ENCODE measurements around the gene OSBPL5. TPM values are rescaled to one million over a fixed set of nuclear protein-coding genes. Genes with fewer than 3 reads are reported as not detected.

Gene OSBPL5
- polyA plus RNA-seq, 1 donor: 12.1 TPM

GRCh38 chr11:3102641-3102921 lies 62.5 kb downstream of the OSBPL5 start:
- no peak for DNase-seq (ENCODE audit: low read depth)

GRCh38 chr11:3101921-3102640 lies 63.0 kb downstream of the OSBPL5 start:
- no peak for DNase-seq (ENCODE audit: low read depth)

- DNase-seq (ENCODE audit: low read depth): no peak
Measured at GRCh38 chr11:3099178-3099577, 65.9 kb downstream of the OSBPL5 start.

- no peak for DNase-seq (ENCODE audit: low read depth)
Measured at GRCh38 chr11:3096909-3097530, 68.1 kb downstream of the OSBPL5 start.

GRCh38 chr11:3095712-3096361 lies 69.3 kb downstream of the OSBPL5 start:
- DNase-seq (ENCODE audit: low read depth): peak; percentile 75

GRCh38 chr11:3094223-3094824 lies 70.8 kb downstream of the OSBPL5 start:
- DNase-seq (ENCODE audit: low read depth): no peak

- no peak for DNase-seq (ENCODE audit: low read depth)
Measured at GRCh38 chr11:3093281-3094191, 71.6 kb downstream of the OSBPL5 start.

GRCh38 chr11:3092603-3093141 lies 72.4 kb downstream of the OSBPL5 start:
- no peak for DNase-seq (ENCODE audit: low read depth)

- DNase-seq (ENCODE audit: low read depth): no peak
Measured at GRCh38 chr11:3091846-3092602, 73.1 kb downstream of the OSBPL5 start.

- DNase-seq (ENCODE audit: low read depth): no peak
Measured at GRCh38 chr11:3091081-3091845, 73.8 kb downstream of the OSBPL5 start.

GRCh38 chr11:3090096-3090901 lies 74.8 kb downstream of the OSBPL5 start:
- DNase-seq (ENCODE audit: low read depth): no peak

- DNase-seq (ENCODE audit: low read depth): no peak
Measured at GRCh38 chr11:3089236-3090061, 75.7 kb downstream of the OSBPL5 start.

GRCh38 chr11:3088806-3089205 lies 76.3 kb downstream of the OSBPL5 start:
- no peak for DNase-seq (ENCODE audit: low read depth)

- no peak for DNase-seq (ENCODE audit: low read depth)
Measured at GRCh38 chr11:3087821-3088800, 77.0 kb downstream of the OSBPL5 start.

- DNase-seq (ENCODE audit: low read depth): no peak
Measured at GRCh38 chr11:3087373-3087772, 77.7 kb downstream of the OSBPL5 start.

GRCh38 chr11:3086671-3087150 lies 78.4 kb downstream of the OSBPL5 start:
- no peak for DNase-seq (ENCODE audit: low read depth)

GRCh38 chr11:3086114-3086513 lies 79.0 kb downstream of the OSBPL5 start:
- DNase-seq (ENCODE audit: low read depth): no peak
